NCI-H1417 (cell line): ENCODE data around the gene PGAM4.
"Not testable (repeated sequence)": the region's sequence is repeated elsewhere in the genome, so short reads cannot be mapped to it uniquely, and the experiment has no call there.

ENCODE experiments used
- DNase-seq, 3 experiments: peaks; one replicate each; lab custom pipeline; 2025; lab: John Stamatoyannopoulos, UW

PGAM4 gene

DNA sequence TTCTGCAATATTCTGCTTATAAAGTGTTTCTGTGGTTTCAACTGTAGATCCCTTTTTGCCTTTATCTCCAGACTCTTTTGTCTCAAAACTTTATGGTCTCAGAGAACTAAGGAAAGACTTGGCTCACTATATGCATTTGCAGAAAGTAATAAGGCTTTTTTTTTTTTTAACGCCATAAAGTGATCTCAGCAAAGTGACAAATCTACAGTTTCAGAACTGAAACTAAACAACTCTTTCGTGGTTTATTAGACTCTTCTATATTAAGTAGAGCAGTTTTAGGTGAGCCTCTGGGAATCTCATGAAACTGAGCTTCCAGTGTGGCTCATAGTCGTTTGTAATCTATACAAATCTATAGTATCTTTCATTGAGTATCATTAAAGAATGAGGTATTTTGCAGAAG lies 43.7 kb downstream of the PGAM4 start:
- no peak for DNase-seq

DNA sequence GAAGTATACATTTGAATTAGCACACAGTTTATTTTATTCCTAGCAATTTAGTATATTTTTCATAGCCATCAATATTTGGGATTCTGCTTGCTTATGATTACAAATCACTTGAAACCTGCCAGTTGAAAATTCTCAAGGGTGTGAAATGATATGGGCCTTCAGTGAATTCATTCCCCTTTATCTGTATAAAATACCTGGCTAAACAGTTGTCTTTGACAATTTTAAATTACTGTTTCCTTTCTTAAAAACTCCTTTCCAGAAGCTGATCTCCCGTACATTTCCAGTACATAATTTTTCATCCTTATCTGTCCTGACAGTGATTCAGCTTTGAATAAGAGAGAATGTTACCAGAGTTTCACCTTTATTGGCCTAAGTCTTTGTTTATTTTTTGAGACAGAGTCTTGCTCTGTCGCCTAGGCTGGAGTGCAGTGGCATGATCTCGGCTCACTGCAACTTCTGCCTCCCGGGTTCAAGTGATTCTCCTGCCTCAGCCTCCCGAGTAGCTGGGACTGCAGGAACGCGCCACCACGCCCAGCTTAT lies 45.0 kb downstream of the PGAM4 start:
- DNase-seq: no peak

DNA sequence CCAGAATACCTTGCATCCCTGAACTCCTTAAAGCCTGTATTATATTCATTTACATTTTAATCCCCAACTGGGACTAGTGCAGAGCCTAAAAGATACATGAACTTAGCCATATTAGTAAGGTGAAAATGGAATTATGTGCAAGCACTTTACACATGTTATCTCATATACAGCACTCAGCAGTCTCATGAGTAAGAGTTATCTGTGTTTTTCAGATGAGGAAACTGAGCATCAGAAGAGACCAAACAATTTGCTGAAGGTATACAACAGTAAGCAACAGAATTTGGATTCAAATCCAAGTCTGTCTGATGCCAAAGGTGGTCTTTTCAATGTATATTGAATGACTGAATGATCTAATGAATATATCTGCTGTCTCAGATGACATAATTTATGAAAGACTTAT lies 46.7 kb downstream of the PGAM4 start:
- DNase-seq: no peak

DNA sequence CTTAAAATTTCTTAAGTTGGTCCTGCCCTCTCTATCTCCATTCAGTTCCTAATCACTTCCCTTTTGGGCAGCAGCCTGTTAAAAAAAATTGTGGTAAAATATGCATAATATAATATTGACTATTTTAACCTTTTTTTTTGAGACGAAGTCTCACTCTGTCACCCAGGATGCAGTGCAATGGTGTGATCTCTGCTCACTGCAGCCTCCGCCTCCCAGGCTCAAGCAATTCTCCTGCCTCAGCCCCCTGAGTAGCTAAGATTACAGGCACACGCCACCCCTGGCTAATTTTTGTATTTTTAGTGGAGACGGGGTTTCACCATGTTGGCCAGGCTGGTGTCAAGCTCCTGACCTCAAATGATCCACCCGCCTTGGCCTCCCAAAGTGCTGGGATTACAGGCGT lies 50.1 kb downstream of the PGAM4 start:
- DNase-seq: not testable (repeated sequence)

DNA sequence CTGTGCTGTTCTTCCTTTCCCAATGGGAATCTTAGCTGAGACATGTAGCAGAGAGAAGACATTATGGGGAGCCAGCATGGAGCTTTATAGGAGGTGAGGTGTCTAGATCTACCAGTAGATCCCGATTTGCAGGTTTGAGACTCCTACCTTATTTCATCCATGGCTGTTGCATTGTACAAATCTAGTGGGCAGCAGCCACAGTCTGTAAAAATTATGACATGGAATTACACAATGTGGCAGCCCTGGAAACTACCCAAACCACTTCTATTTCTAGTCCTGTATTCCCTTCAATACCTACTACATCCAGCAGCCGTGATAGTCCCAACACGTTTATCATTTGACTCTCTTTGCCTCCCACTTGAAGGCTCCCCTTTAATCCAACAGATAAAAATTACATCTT lies 50.9 kb downstream of the PGAM4 start:
- DNase-seq: no peak
